SW 1271 (cell line): ENCODE results near the gene MRPL33.

Experiments
- DNase-seq, 2 experiments: peaks; one replicate each; lab custom pipeline; 2025; lab: John Stamatoyannopoulos, UW

MRPL33 gene

DNA sequence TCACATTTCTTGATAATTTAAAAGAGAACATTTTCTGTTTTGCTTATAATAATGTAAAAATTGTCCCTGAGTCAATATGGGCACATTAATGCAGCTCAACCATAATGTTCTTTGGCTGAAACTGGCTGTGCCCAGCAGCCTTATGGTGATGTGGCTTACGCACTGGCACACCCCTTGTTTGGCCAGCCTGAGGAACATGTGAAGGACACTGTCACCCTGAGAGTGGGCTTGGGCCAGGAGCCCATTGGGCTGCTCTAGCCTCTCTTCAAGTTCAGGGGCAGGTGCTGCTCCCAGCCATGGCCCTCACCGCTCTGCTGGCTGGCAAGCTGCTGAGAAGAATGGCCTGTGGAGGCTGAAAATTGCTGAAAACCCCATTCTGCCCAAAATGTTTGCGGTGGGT lies 37.5 kb downstream of the MRPL33 start:
- no peak for DNase-seq

DNA sequence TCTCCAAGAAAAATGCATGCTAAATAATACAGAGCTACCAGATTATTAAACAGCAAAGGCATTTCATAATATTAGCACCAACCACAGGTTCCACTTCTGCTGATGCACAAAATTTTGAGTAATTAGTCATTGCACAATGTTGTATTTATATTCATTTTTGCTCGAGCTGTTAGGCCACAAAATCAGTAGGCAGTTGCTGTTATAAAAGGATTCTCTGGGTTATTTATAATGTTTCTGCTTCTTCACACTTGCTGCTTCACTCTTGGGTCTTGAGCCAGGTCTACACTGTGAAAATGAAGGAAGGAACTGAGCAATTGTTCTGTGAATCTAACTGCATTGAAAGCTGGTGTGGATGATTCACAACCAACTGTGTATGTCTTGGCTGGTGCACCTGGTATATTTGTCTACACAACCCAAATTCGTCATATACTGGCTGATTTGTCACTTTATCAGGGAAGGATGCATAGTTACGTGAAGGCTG lies 38.3 kb downstream of the MRPL33 start:
- no peak for DNase-seq

DNA sequence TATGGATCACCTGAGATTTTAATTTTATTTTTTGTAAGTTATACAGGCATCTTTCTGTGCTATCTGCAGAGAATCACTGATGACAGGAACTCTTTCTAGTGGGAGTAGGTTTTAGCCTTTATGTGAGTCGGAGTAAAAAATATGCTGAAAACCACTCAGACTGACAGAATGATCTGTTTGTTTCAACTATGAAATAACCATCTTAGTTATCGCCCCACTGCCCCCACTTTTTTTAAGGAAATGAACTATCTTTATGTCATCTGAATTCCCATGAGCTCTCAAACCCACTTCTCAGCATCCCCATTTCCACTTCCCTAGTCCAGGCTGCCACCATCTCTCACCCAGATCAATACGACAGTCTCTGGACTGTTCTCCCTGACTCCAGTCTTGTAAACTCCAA lies 38.9 kb downstream of the MRPL33 start:
- no peak for DNase-seq

- DNase-seq: no peak
Observed at GRCh38 chr2:27811768-27812167, 40.2 kb downstream of the MRPL33 start.

DNA sequence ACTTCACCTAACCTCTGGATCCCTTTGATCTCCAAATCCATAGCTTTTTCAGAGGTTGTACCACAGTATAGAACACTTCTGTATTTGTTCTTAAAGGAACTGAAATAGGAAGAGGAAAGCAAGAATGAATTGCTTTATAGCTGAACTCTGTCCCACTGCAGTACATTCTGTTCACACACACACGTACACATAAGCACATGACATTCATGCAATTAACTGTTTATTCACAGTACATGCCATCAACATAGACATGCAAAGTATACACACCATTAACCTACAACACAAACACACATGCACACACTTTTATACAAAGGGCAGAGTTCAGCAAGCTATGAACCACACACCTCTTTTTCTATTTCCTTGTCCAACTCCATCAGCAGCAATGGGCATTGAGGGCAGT lies 43.2 kb downstream of the MRPL33 start:
- DNase-seq: no peak

DNA sequence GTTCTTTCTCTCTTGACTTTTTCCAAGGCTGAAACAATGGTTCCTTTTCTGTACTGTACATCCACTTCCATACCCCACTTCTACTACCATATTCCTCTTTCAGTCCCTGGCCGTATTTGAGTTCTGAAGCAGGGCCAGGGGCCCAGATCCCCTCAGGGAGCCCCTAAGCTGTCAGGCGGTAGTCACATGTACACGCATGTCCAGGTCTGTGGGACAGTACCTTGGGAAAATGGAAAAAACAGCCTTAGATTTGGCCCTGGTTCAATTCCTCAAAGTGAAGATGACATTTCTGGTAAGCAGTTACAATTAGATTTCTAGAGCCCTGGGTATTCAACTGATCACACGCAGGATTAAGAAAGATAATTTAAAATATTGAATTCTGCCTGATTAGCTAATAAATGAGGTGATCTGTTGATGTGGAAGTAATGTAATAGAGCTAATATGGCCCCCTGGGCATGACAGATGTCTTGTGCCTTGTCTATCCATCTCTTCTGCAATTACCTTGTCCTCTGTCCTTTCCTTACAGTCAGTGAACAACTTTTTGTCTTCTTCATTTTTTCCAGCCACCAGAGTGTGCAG lies 44.4 kb downstream of the MRPL33 start:
- DNase-seq: no peak

GRCh38 chr2:27822049-27822448 lies 50.5 kb downstream of the MRPL33 start:
- no peak for DNase-seq

DNA sequence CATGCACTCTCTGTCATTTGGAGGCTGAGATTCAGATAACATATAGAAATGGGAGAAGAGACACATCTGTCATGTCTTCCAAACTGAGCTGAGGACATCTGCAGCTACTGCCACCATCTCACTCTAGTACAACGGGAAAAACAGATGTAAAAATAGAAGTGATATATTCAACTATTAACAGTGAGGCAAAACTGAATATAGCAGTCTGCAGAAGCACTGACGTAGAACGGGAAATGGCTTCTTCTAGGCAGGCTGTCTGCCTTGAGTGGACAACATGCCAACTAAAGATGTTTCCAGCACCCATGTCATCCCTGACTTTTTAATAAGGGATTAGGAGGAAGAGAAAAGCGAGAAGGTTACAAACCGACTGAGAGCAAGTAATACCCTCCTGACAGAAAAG lies 51.6 kb downstream of the MRPL33 start:
- no peak for DNase-seq

DNA sequence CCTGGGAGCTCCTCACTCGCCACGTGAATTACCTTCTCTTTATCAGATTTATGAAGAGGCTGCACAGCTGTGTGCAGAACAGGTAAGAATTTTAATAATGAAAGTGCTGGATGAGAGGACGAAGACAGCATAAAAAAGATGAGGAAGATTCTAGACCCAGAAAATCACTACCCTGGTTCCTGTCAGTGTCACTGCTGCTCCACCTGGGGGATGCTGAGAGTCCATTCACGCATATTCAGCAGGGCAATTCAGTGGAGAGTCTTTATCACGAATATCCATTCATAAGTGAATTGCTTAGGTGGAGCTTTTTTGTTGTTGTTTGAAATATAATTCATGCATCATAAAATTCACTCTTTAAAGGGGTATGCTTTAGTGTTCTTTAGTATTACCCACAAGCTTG lies 52.0 kb downstream of the MRPL33 start:
- no peak for DNase-seq

- no peak for DNase-seq
Observed at GRCh38 chr2:27824401-27824800, 52.9 kb downstream of the MRPL33 start.

GRCh38 chr2:27828305-27828704 lies 56.8 kb downstream of the MRPL33 start:
- no peak for DNase-seq
